Stimulated activated naive CD8-positive, alpha-beta T cell treated with anti-CD3 and anti-CD28 coated beads, Interleukin-15, Interleukin-2, amounts not matched to agents 100 U/mL and 50 U/mL, for 24 hours (primary cell): Measurements from ENCODE around the gene RBP7.

ENCODE experiments used
- ATAC-seq: fragments of 150-1000 bp; cut with Tn5 transposase; one replicate; pipeline ENCODE4 v1.10.0; 2021
- DNase-seq: peaks from one replicate; pipeline ENCODE4 v3.0.0; 2021

Gene RBP7

GRCh38 chr1:10031461-10031860, 34.4 kb downstream of the RBP7 start:
- ATAC-seq: no peak
- DNase-seq: no peak

- ATAC-seq: peak; percentile 99
- DNase-seq: peak; percentile 99
Measured at GRCh38 chr1:10032590-10033358, 35.7 kb downstream of the RBP7 start, which contains the start of gene UBE4B. Gene UBE4B, plus strand, starts transcription at chr1:10032958. Its CDS starts 713 bp downstream, at chr1:10033671.

- DNase-seq (peak; percentile 26), ATAC-seq (peak; percentile 10)
Measured at GRCh38 chr1:10033359-10033845, 36.4 kb downstream of the RBP7 start.

GRCh38 chr1:10042746-10043145, 45.7 kb downstream of the RBP7 start:
- DNase-seq: no peak
- ATAC-seq: no peak

DNA sequence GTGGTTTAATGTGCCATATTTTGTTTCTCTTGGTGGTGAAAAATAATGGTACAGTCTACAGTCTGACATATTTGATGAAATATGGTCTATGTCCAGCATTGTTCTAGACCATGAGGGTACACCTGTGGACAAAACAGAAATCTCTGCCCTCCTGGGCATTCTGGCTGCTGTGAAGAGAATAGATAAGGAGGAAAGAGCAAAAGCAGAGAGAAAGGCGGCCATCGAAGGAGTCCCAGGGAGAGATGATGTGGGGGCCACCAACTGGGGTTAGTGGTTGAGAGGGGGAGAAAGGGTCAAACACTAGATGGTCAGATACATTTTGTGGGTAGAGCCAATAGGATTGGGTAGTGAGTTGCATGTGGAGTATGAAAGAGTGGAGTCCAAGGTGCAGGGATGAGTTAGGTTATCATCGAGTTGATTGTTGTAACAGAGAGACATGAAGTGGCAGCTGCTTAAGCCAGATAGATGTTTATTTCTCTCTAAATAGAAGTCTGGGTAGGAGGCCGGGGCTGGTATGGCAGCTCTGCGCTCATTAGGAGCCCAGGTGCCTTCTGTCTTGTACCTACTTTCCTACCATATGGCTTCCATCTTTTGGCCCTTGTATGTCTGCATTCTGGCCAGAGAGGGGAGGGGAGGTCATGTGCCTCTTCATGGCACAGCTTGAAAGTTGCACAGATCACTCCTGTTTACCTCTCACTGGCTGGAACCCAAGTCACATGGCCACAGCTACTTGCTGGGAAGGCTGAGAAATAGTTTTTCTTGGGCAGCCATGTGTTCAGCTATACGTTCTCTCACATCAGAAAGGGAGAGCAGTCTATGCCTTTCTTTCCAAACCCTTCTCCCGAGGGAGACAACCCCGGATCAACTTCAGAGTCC, 48.7 kb downstream of the RBP7 start:
- no peak for DNase-seq
- ATAC-seq: no peak

- DNase-seq (no peak), ATAC-seq (no peak)
Measured at GRCh38 chr1:10046356-10047085, 49.5 kb downstream of the RBP7 start.

DNA sequence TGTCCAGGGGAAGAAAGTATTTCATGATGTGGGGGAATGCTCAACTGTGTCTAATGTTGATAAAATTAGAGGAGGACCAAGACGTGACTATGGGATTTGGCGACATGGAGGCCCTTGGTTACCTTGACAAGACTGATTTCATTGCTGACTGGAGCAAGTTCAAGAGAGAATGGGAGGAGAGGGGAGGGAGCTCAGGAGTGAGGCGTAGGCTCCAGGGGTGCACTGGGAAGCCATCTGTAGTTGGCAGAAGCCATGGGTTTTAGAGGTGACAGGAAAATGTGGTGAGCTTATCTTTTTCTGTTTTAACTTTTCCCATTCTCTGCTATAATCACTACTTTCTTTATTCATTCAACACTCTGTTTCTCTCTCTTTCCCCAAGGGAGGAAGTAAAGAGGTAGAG, 51.6 kb downstream of the RBP7 start:
- no peak for ATAC-seq
- DNase-seq: no peak

DNA sequence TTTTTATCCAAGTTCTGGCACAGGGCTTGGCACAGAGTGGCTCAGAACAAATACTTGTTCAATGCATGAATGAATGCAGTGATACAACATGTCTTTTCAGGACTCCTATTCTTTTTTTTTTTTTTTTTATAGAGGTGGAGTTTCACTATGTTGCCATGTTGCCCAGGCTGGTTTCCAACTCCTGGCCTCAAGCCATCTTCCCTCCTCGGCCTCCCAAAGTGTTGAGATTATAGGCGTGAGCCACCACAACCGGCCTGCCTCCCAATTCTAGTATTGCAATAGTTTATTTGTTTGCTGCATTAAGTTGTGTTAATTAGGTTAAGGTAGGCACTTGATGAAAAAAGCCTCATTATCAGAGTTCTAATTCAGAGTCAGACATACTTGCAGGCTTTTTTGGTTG, 53.6 kb downstream of the RBP7 start:
- DNase-seq (no peak), ATAC-seq (no peak)

- ATAC-seq (no peak), DNase-seq (no peak)
Measured at GRCh38 chr1:10051656-10052055, 54.6 kb downstream of the RBP7 start.

- DNase-seq: no peak
- ATAC-seq: no peak
Measured at GRCh38 chr1:10052347-10052746, 55.3 kb downstream of the RBP7 start.

- ATAC-seq (no peak), DNase-seq (no peak)
Measured at GRCh38 chr1:10054465-10054864, 57.4 kb downstream of the RBP7 start.

- ATAC-seq (no peak), DNase-seq (no peak)
Measured at GRCh38 chr1:10056599-10056987, 59.6 kb downstream of the RBP7 start.

GRCh38 chr1:10057343-10057742, 60.3 kb downstream of the RBP7 start:
- DNase-seq (no peak), ATAC-seq (no peak)

DNA sequence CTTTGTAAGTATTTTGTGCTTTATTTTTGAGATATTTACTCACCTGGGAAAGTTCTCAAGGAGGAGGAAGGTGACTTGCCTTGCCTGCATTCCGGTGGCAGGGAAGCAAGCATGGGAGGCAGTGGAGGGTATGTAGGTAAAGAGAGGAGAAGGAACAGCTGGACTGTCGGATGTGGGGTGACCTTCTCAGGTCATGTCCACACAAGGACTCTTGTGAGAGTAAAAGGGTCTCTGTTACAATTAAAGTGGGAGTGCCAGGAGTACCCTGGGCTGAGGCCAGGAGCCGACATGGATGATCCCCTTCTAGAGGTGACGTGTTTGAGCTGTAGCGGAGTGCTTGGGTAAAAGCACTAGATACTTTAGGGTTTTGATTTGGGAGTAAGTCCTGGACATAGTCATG, 60.8 kb downstream of the RBP7 start:
- no peak for DNase-seq
- ATAC-seq: no peak

DNA sequence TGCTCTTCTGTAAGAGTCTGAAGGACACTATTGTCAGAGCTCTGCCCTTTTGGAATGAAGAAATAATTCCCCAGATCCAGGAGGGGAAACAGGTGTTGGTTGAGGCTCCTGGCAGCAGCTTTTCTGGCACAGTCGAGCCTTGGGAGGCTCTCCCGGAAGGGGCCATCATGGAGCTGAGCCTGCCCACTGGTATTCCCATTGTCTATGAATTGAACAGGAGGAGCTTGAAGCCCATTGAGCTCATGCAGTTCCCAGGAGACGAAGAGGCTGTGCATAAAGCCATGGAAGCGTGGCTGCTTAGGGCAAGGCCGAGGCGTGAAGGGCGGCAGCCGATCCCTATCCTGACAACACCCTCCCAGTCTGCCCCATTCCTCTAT, 62.3 kb downstream of the RBP7 start:
- DNase-seq (no peak), ATAC-seq (no peak)

DNA sequence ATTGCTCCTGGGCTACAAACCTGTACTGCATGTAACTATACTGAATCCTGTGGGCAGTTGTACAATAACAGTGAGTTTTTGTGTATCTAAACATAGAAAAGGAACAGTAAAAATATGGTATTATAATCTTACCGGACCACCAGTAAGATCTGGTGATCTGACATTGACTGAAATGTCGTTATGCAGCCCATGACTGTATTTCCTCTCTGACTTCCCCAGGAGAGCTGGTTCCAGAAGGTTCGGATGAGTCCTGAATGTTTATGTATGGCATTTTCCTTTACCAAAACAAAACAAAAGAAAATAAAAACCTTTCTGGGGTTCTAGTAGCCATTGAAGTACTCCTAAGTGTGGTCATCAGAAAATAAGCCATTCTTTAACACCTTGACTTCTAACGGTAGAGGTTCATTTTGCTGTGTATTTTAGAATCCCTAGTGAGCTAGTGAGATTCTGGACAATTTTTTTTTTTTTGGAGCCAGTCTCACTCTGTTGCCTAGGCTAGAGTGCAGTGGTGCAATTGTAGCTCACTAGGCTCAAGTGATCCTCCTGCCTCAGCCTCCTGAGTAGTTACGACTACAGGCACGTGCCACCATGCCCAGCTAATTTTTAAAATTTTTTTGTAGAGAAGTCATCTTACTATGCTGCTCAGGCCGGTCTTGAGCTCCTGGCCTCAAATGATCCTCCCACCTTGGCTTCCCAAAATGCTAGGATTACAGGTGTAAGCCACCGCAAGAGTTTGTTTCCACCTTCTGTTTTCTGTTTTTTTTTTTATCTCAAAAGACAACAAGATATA, 63.5 kb downstream of the RBP7 start:
- ATAC-seq (no peak), DNase-seq (no peak)

GRCh38 chr1:10061276-10061675, 64.2 kb downstream of the RBP7 start:
- ATAC-seq: no peak
- no peak for DNase-seq

- ATAC-seq (no peak), DNase-seq (no peak)
Measured at GRCh38 chr1:10063878-10064277, 66.8 kb downstream of the RBP7 start.

DNA sequence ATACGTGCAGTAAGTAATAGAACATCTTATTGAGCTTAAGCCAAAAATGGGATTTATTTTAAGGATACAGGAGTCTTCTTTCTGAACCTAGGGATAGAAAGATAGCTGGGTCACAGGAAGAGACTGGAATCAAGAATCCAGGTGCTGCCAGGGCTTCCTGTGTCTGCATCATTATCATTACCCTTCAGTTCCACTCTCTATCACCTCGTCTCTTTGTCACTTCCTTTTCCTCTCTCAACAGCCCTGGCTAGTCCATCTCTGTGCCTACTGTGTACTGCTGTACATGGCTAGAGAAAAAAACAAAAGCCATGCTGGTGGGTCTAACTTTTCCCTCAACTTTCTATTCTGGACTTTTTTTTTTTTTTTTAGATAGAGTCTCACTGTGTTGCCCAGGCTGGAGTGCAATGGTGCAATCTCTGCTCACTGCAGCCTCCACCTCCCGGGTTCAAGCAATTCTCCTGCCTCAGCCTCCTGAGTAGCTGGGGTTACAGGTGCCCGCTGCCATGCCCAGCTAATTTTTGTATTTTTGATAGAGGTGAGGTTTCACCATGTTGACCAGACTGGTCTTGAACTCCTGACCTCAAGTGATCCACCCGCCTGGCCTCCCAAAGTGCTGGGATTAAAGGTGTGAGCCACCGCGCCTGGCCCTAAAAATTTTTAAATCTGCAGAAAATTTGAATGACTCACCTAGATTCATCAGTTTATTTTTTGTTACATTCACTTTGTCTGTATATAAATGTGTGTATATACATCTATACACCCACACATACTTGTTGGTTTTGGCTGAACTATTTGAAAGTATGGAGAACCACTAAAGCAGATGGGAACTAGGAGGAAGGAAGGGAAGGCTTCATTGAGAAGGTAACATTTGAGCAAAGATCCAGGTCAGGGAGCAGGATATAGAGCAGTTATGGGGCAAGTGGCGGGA, 67.7 kb downstream of the RBP7 start:
- ATAC-seq (no peak), DNase-seq (no peak)

DNA sequence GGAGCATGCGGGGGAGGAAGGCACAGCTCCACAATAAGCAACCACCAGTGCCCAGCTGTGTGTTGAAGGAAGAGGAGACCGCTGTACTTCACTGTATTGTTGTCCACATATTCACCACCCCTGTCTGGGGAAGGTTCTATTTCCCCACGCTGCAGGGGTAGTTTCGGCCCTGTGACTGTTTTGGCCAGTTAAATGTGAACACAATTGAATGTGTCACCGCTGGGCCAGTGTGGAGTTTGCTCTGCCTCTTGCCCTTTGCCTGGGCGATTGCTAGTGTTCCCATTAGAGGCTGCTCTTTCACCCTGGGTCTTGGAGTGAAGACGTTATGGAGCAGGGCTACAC, 68.3 kb downstream of the RBP7 start:
- ATAC-seq: no peak
- no peak for DNase-seq
